Esophagus squamous epithelium (tissue), 4 donors: ENCODE data around the gene ANKRD13A.

Experiments
- CTCF ChIP-seq, 6 experiments: fragments of 450-650 bp in 4 of 6; fragments of 200-600 bp in 2 of 6; sonication (generic) in 2 of 6; IDR thresholded peaks; one replicate each; pipeline ENCODE4 v1.5.1; 2016 to 2019; ENCODE audit warnings: antibody characterized with exemption in 6 of 6, mild to moderate bottlenecking in 4 of 6, moderate library complexity in 4 of 6
- POLR2A ChIP-seq, 4 donors: fragments of 450-650 bp; IDR thresholded peaks; one replicate each; pipeline ENCODE4 v1.6.1; 2017; ENCODE audit warnings: antibody characterized with exemption in 4 of 4, mild to moderate bottlenecking in 4 of 4, moderate library complexity in 3 of 4

GRCh38 chr12:109987615-109988014, 11.6 kb upstream of the ANKRD13A start:
- TF ChIP-seq POLR2A (IDR thresholded peaks at IDR 0.05) = no peak
- TF ChIP-seq CTCF (IDR thresholded peaks at IDR 0.05) = no peak
